GM12892 (cell line): Measurements from ENCODE around the gene FKBP2.

Source experiments
- POLR2A ChIP-seq: IDR thresholded peaks from 2 replicates; pipeline ENCODE4 v1.6.1; 2011; ENCODE audit warnings: low read depth, low read length, control low read depth
- POLR2AphosphoS5 ChIP-seq: IDR thresholded peaks from 2 replicates; pipeline ENCODE4 v1.6.1; 2011; ENCODE audit warnings: low read depth, low read length, control low read depth
- TAF1 ChIP-seq: IDR thresholded peaks from 2 replicates; pipeline ENCODE4 v1.6.1; 2011; ENCODE audit warnings: low read depth, mild to moderate bottlenecking, control low read depth, low read length, borderline replicate concordance

- no peak for TF ChIP-seq POLR2A
- no peak for TF ChIP-seq POLR2AphosphoS5
- TF ChIP-seq TAF1: no peak
Measured at GRCh38 chr11:64258356-64258755, 17.5 kb downstream of the FKBP2 start.
